Activated naive CD4-positive, alpha-beta T cell treated with anti-CD3 and anti-CD28 coated beads for 36 hours (primary cell): ENCODE measurements around the gene SMIM22. TPM values are rescaled to one million over a fixed set of nuclear protein-coding genes. Genes with fewer than 3 reads are reported as not detected.

Experiments used
- CTCF ChIA-PET: fragments of 350-600 bp; sonication (Branson Sonifier 250); formaldehyde crosslinking; loops from one replicate; lab custom pipeline; 2021; ENCODE audit warnings: antibody characterized with exemption; lab: Charles Lee
- DNase-seq: peaks from one replicate; pipeline ENCODE4 v3.0.0-alpha.2; 2020
- H3K27ac Mint-ChIP-seq: one replicate; pipeline ENCODE4 v1.8.0; 2021; ENCODE audit warnings: mild to moderate bottlenecking, mixed read lengths
- H3K27me3 Mint-ChIP-seq: one replicate; pipeline ENCODE4 v1.8.0; 2021; ENCODE audit warnings: low read depth, mixed read lengths
- H3K36me3 Mint-ChIP-seq: one replicate; pipeline ENCODE4 v1.8.0; 2021; ENCODE audit warnings: low read depth, mixed read lengths
- H3K4me1 Mint-ChIP-seq: one replicate; pipeline ENCODE4 v1.8.0; 2021; ENCODE audit warnings: low read depth, mixed read lengths
- H3K4me3 Mint-ChIP-seq: one replicate; pipeline ENCODE4 v1.8.0; 2021; ENCODE audit warnings: mild to moderate bottlenecking, moderate library complexity, mixed read lengths
- H3K9me3 Mint-ChIP-seq: one replicate; pipeline ENCODE4 v1.8.0; 2021; ENCODE audit warnings: mixed read lengths
- intact Hi-C: fragments of 100-400 bp; cut with micrococcal nuclease; formaldehyde crosslinking; loops from one replicate; pipeline ENCODE4 v1.15.1; 2023
- total RNA-seq, 2 experiments: library from RNA; stranded (reverse); gene quantifications; one replicate each; pipeline ENCODE4 v1.2.3, GENCODE V29; 2021

The SMIM22 gene
- total RNA-seq, 2 experiments from 2014 or later: not detected

DNA sequence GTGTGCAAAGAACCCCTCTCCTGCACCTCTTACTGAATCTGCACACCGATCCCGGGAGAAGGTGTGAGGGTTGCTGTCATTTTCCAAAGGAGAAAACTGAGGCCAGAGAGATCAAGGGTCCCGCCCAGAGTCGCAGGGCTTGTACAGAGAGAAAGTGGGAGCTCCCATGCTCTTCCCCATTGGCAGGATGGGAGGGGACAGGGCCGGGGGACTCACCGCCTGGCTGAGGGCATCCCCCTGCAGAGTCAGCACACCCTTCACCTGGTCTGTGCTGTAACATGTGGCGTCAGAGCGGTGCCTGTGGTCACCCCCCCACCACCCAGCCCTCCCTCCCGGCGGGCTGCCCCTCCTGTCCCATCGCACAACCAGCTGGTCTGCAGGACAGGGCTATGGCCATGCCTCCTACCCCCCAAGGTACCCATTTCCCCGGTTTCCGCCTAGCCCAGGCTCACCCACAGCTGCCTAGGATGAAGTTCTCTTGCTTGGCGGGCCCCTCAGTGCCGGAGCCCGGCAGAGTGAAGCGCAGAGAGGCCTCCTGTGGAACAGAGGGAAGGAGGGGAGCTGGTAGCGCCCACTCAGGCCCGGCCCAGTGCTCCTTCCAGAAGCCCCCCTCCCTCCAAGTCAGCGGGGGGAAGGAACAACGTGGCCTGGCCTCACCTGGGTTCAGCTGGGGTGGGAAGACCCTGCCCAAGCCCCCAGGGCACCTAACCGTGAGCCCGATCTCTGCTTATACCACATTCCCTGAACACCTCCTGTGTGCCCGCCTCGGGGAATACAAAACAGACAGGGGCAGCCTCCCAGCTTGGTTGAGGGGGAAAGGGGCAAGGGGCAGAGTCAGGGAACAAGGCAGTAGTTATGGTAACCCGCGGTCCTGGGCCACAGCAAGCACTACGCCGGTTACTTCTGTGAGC lies 6.1 kb downstream of the SMIM22 start:
- Mint-ChIP-seq H3K27me3 (no peaks in the 10 kb centered on the region), H3K4me3 (peak overlapping the region; percentile 74), H3K9me3 (no peaks in the 10 kb centered on the region), H3K27ac (no peak overlapping the region), H3K4me1 (peaks cover 9% of the 10 kb centered on the region), H3K36me3 (peaks cover 5% of the 10 kb centered on the region)
- intact Hi-C loops: no loop called here
- CTCF ChIA-PET: interaction anchor here (1.5 kb wide), 1 partner anchor 155 kb away, joined by 3 read pairs; no protein-coding TSS in a partner anchor
- no peak for DNase-seq

DNA sequence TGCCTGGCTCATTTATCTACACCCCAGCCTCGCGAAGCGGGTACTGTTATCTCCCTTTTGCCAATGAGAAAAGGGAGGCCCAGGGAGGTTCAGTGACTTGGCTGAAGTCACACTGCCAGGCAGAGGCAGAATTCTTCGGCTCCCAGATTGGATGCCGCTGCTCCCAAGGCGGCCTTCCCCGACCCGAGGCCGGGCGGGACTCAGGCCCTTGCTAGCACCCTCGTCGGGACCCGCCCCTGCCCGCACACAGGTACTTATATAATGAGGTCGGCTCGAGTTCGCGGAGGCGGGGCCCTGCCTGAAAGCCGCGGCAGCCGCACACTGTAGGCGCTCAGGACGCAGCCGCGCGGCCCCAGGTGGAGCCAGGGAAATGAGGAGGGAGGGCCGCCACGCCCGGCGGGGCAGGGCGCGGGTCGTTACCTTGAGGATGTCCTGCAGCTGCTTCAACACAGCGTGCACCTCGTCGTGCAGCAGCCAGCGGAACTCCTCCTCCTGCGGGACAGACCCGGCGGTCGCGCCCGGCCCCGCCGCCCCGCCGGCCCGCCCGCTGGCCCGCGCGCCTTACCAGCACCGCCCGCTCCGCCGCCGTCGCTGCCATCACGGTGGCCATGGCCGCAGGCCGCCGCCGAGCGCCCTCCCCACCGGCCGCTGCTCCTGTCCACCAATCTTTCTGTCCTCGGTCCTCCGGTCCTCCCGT lies 6.9 kb downstream of the SMIM22 start, which contains the start of gene ROGDI:
Gene ROGDI (minus strand): TSS at position 672 of the 697 bp plus-strand sequence. CDS start 62 bp downstream, at position 610.
- peaks cover 5% of the 10 kb centered on the region for H3K36me3 Mint-ChIP-seq
- H3K9me3 Mint-ChIP-seq: no peaks in the 10 kb centered on the region
- H3K4me1 Mint-ChIP-seq: peaks cover 9% of the 10 kb centered on the region
- H3K27me3 Mint-ChIP-seq: no peaks in the 10 kb centered on the region
- CTCF ChIA-PET: interaction anchor here (1.5 kb wide), 1 partner anchor 154 kb away, joined by 3 read pairs; no protein-coding TSS in a partner anchor
- no peak within 1 kb of the TSS for H3K27ac Mint-ChIP-seq
- peak; percentile 81 for DNase-seq
- peak within 1 kb of the TSS; percentile 77 for H3K4me3 Mint-ChIP-seq
- intact Hi-C loops: loop anchor here (1.0 to 2.0 kb wide), 6 partner anchors 34 to 264 kb away; partner anchors contain the start of genes ANKS3, CDIP1, DNAAF8 and GLYR1

- CTCF ChIA-PET: interaction anchor here (0.6 to 1.5 kb wide), 3 partner anchors 13 to 365 kb away, joined by 3 to 5 read pairs (median 3); no protein-coding TSS in a partner anchor
- peaks cover 9% of the 10 kb centered on the region for H3K36me3 Mint-ChIP-seq
- intact Hi-C loops: loop anchor here (1.0 to 2.0 kb wide), 6 partner anchors 34 to 264 kb away; partner anchors contain the start of genes ANKS3, CDIP1, DNAAF8 and GLYR1
- peak overlapping the region; percentile 77 for H3K4me3 Mint-ChIP-seq
- no peaks in the 10 kb centered on the region for H3K9me3 Mint-ChIP-seq
- H3K4me1 Mint-ChIP-seq: peaks cover 9% of the 10 kb centered on the region
- no peaks in the 10 kb centered on the region for H3K27me3 Mint-ChIP-seq
- H3K27ac Mint-ChIP-seq: no peak overlapping the region
- DNase-seq: peak; percentile 87
These were observed 7.6 kb downstream of the SMIM22 start for GRCh38 chr16:4802659-4803287.

GRCh38 chr16:4803401-4803844 lies 8.3 kb downstream of the SMIM22 start:
- H3K36me3 Mint-ChIP-seq: peaks cover 9% of the 10 kb centered on the region
- CTCF ChIA-PET: interaction anchor here (0.6 to 1.2 kb wide), 2 partner anchors 12 to 366 kb away, joined by 3 to 5 read pairs; no protein-coding TSS in a partner anchor
- H3K27me3 Mint-ChIP-seq: no peaks in the 10 kb centered on the region
- intact Hi-C loops: loop anchor here (2.0 kb wide), 1 partner anchor 187 kb away; no protein-coding TSS in a partner anchor
- no peaks in the 10 kb centered on the region for H3K9me3 Mint-ChIP-seq
- peaks cover 9% of the 10 kb centered on the region for H3K4me1 Mint-ChIP-seq
- no peak overlapping the region for H3K27ac Mint-ChIP-seq
- DNase-seq: no peak
- H3K4me3 Mint-ChIP-seq: peak overlapping the region; percentile 77

DNA sequence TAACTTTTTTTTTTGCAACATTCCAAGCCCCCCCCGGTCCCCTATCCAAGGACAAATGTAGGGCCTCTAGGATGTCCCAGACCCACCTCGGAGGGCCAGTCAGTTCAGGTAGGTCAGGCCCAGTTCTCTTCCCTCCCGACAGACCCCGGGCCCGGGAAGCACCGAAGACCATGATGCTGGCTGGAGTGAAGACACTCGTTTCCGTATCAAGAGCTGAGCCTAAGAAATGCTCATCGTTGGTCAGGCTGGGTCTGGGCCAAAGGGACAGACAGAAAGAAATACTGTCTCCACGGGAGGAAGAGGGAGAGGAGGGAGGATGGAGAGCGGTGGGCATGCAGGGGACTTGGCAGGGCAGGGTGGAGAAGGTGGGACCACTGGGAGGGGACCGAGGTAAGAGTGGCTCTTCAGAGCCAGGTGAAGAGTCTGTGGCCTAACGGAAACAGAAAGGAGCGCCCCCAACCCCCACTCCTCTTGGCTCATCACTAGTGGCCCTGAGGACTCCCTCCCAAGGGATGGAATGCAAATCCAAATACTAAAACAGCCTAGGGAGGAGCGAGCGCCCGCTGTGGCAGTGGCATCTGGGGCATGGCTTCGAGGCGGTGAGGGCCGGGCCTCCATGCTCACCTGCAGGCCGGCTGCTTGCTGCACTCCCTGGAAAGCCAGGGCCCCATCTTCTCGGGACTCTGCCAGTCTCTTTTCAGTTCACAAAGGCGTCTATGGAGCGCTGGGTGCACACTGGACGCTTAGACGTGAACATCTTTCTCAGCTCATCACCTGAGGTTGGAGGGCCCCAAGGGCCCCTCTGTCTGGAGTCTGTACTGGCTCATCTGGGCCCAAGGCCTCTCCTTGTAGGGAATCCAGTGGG lies 9.0 kb downstream of the SMIM22 start:
- DNase-seq: no peak
- Mint-ChIP-seq H3K9me3 (no peaks in the 10 kb centered on the region), H3K27ac (no peak overlapping the region), H3K4me3 (peak overlapping the region; percentile 36), H3K36me3 (peaks cover 13% of the 10 kb centered on the region), H3K27me3 (no peaks in the 10 kb centered on the region), H3K4me1 (peaks cover 9% of the 10 kb centered on the region)
- intact Hi-C loops: loop anchor here (2.0 kb wide), 1 partner anchor 187 kb away; no protein-coding TSS in a partner anchor
- CTCF ChIA-PET: interaction anchor here (1.2 kb wide), 1 partner anchor 11 kb away, joined by 3 read pairs; no protein-coding TSS in a partner anchor

GRCh38 chr16:4805231-4805630 lies 10.1 kb downstream of the SMIM22 start:
- CTCF ChIA-PET: interaction anchor here (1.0 kb wide), 1 partner anchor 11 kb away, joined by 4 read pairs; no protein-coding TSS in a partner anchor
- H3K27me3 Mint-ChIP-seq: no peaks in the 10 kb centered on the region
- H3K36me3 Mint-ChIP-seq: peaks cover 13% of the 10 kb centered on the region
- intact Hi-C loops: no loop called here
- no peak overlapping the region for H3K27ac Mint-ChIP-seq
- peaks cover 9% of the 10 kb centered on the region for H3K4me1 Mint-ChIP-seq
- no peak overlapping the region for H3K4me3 Mint-ChIP-seq
- no peak for DNase-seq
- H3K9me3 Mint-ChIP-seq: no peaks in the 10 kb centered on the region

GRCh38 chr16:4806280-4806679 lies 11.1 kb downstream of the SMIM22 start:
- H3K36me3 Mint-ChIP-seq: peaks cover 13% of the 10 kb centered on the region
- H3K4me1 Mint-ChIP-seq: peaks cover 7% of the 10 kb centered on the region
- no peak overlapping the region for H3K4me3 Mint-ChIP-seq
- H3K27ac Mint-ChIP-seq: no peak overlapping the region
- no peak for DNase-seq
- no peaks in the 10 kb centered on the region for H3K27me3 Mint-ChIP-seq
- intact Hi-C loops: no loop called here
- no peaks in the 10 kb centered on the region for H3K9me3 Mint-ChIP-seq
- CTCF ChIA-PET: interaction anchor here (0.6 to 1.0 kb wide), 2 partner anchors 10 to 91 kb away, joined by 3 to 4 read pairs; no protein-coding TSS in a partner anchor

GRCh38 chr16:4811242-4811641 lies 16.1 kb downstream of the SMIM22 start:
- CTCF ChIA-PET: no interaction called here
- no peaks in the 10 kb centered on the region for H3K4me1 Mint-ChIP-seq
- H3K4me3 Mint-ChIP-seq: no peak overlapping the region
- no peak for DNase-seq
- no peaks in the 10 kb centered on the region for H3K27me3 Mint-ChIP-seq
- intact Hi-C loops: no loop called here
- no peak overlapping the region for H3K27ac Mint-ChIP-seq
- no peaks in the 10 kb centered on the region for H3K9me3 Mint-ChIP-seq
- H3K36me3 Mint-ChIP-seq: peaks cover 23% of the 10 kb centered on the region

- intact Hi-C loops: no loop called here
- CTCF ChIA-PET: no interaction called here
- H3K4me1 Mint-ChIP-seq: no peaks in the 10 kb centered on the region
These were observed 16.6 kb downstream of the SMIM22 start for GRCh38 chr16:4811773-4812172.

DNA sequence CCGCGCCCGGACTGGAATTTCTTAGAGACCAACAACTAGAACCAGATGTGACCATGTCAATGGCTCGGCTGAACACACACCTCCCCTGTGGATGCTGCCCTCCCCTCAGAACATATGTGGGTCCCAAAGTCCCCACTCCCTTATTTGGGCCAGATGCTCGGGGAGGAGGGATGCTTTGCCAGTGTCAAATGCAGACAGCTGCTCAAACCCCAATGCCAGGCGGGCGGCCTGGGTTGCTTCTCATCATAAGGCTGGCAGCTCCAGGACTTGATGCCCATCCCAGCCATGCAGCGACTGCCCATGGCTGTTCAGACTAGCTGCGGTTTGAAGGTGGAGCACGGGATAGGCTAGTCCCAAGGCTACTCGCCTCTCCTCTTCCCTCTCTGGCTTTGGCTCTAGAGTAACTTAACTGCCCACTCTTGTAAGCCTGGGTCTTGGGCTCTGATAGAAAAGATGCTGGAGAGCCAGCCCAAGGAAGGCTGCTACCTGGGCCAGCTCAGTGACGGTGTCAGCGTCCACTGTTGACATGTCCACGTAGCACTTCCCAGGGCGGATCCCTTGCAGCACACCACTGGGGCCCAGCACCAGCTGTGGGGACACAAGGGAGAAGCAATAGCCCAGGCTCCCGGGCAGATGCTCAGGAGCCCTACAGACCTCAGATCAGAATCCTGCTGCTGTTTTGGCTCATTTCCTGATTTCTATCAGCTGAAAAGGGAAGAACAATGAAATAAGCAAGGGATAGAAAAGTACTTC lies 18.3 kb downstream of the SMIM22 start:
- H3K27me3 Mint-ChIP-seq: no peaks in the 10 kb centered on the region
- intact Hi-C loops: no loop called here
- H3K4me3 Mint-ChIP-seq: no peak overlapping the region
- no peak overlapping the region for H3K27ac Mint-ChIP-seq
- no peaks in the 10 kb centered on the region for H3K4me1 Mint-ChIP-seq
- H3K36me3 Mint-ChIP-seq: peaks cover 24% of the 10 kb centered on the region
- CTCF ChIA-PET: interaction anchor here (0.7 kb wide), 1 partner anchor 135 kb away, joined by 4 read pairs; no protein-coding TSS in a partner anchor
- no peaks in the 10 kb centered on the region for H3K9me3 Mint-ChIP-seq
- no peak for DNase-seq

More at GRCh38 chr16:4811773-4812172, 16.6 kb downstream of the SMIM22 start:
- Mint-ChIP-seq H3K27me3 (no peaks in the 10 kb centered on the region), H3K4me3 (no peak overlapping the region), H3K27ac (no peak overlapping the region), H3K9me3 (no peaks in the 10 kb centered on the region), H3K36me3 (peaks cover 24% of the 10 kb centered on the region)
- DNase-seq: no peak
